ENCODE results near the gene PLD6. TPM values are rescaled to one million over a fixed set of nuclear protein-coding genes. Genes with fewer than 3 reads are reported as not detected.
"Not testable (repeated sequence)": the region's sequence is repeated elsewhere in the genome, so short reads cannot be mapped to it uniquely, and the experiment has no call there.

PLD6 gene
- polyA plus RNA-seq (ENCODE audit: insufficient read length in 12 of 12) = 1 to 10 TPM in 11 of 12 donors, not detected in 1; 3.0 to 5.5 (median 4.2) TPM
- long read RNA-seq, donor 1 = 0 reads
- long read RNA-seq, donor 2, partial matches to known transcripts = 0 of 2 reads
- long read RNA-seq, donor 2, other reads (novel, unspliced or antisense) = 0 of 2 reads
- long read RNA-seq, donor 3, partial matches to known transcripts = 0 of 1 reads
- long read RNA-seq, donor 3, other reads (novel, unspliced or antisense) = 0 of 1 reads
- long read RNA-seq, donor 4, partial matches to known transcripts = 0 of 1 reads
- long read RNA-seq, donor 4, other reads (novel, unspliced or antisense) = 0 of 1 reads
- long read RNA-seq, donor 5 = 0 reads
- long read RNA-seq, donor 6, partial matches to known transcripts = 0 of 1 reads
- long read RNA-seq, donor 6, other reads (novel, unspliced or antisense) = 0 of 1 reads
- long read RNA-seq, donor 7 = 0 reads
- long read RNA-seq, donor 8, partial matches to known transcripts = 0 of 1 reads
- long read RNA-seq, donor 8, other reads (novel, unspliced or antisense) = 0 of 1 reads
- long read RNA-seq, donor 9 = 0 reads
- long read RNA-seq, donor 10, partial matches to known transcripts = 0 of 3 reads
- long read RNA-seq, donor 10, other reads (novel, unspliced or antisense) = 0 of 3 reads
- long read RNA-seq, donor 11, partial matches to known transcripts = 0 of 1 reads
- long read RNA-seq, donor 11, other reads (novel, unspliced or antisense) = 0 of 1 reads

DNA sequence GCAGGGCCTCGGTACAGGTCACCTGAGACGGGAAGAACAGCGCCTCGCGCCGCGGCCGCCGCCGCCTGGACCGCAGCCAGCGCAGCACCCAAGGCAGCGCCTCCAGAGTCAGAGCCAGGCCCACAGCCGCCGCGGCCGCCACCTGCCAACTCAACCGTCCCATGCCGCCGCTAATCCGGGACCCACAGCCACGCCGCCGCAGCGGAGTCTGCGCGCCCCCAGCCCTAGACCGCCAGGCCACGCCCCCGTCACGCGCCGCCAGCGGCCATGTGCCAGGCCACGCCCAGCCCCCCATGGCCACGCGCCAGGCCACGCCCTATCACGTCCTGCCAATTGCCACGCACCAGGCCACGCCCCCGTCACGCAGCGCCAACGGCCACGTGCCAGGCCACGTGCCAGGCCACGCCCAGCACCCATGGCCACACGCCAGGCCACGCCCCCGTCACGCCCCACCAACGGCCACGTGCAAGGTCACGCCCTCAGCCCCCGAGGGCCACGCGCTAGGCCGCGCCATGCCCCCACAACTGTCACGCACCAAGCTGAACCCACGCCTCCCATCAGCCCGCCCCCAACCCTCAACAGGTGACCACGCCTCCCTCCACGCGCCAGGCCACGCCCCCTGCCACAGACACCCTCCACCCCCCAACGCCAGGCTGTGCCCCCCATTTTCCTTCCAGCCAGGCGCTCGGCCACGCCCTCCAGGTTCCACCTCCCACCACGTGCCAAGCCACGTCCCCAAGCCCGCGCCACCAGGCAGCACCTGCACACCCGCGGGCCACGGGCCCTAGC is at the start of gene PLD6:
Gene PLD6, minus strand, starts transcription at position 210 of the 789 bp plus-strand sequence. Its CDS starts 47 bp downstream, at position 163.
- DNase-seq = peak; percentile 54

GRCh38 chr17:17255689-17256088 is 49.6 kb upstream of the PLD6 start:
- DNase-seq = not testable (repeated sequence)

GRCh38 chr17:17254036-17254435 is 47.9 kb upstream of the PLD6 start:
- DNase-seq = no peak

- no peak for DNase-seq
These were observed 47.3 kb upstream of the PLD6 start for GRCh38 chr17:17253406-17253805.

- DNase-seq = no peak
These were observed 46.1 kb upstream of the PLD6 start for GRCh38 chr17:17252149-17252661.

DNA sequence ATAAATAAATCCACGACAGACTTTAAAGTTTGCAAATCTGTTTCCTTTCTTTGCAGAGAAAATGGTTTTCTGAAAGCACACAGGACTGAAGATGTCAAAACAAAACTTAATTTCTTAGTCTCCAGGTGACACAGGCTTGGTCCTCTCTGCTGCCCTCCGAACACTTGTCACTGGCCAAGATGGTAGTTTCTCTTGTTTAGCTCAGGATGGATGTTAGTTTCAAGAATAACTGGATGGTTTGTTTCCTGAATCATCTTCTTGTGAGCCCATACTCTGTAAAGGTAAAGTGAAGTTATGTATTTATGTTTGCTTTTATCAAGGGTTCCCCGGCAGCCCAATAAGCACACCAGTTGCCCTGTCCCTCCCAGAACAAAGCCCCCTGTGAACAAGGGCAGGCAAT is 40.7 kb upstream of the PLD6 start:
- no peak for DNase-seq

DNA sequence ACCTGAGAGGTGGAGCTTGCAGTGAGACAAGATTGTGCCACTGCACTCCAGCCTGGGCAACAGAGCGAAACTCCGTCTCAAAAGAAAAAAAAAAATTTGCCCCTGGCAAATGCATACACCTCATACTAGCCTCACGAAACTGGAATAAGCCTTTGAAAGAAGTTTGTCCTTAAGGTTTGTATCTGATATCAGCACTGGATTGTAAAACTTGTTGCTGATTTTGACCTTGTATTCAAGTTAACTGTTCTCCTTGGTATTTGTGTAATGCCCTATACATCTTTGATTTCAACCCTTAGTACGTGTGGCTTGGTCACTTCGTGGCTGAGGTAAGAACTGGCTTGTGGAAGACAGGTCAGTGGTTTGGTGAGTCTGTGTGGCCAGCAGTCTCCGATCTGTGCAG is 37.0 kb upstream of the PLD6 start:
- no peak for DNase-seq

DNA sequence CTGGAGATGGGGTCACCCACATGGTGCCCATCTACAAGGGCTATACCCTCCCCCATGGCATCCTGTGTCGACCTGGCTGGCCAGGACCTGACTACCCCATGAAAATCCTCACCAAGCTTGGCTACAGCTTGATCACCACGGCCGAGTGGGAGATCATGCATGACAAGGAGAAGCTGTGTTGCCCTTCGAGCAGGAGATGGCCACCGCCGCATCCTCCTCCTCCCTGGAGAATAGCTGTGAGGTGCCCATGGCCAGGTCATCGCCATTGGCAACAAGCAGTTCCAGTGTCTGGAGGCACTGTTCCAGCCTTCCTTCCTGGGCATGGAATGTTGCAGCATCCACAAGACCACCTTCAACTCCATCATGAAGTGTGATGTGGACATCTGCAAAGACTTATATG is 36.1 kb upstream of the PLD6 start:
- no peak for DNase-seq

GRCh38 chr17:17241656-17242055 is 35.5 kb upstream of the PLD6 start:
- no peak for DNase-seq

- DNase-seq = no peak
These were observed 33.7 kb upstream of the PLD6 start for GRCh38 chr17:17239832-17240231.

- peak; percentile 92 for DNase-seq
These were observed 31.1 kb upstream of the PLD6 start, which contains the start of gene FLCN for GRCh38 chr17:17237026-17237799. Gene FLCN (minus strand): TSS chr17:17237168. CDS start chr17:17228137, 9,031 bp downstream.

DNA sequence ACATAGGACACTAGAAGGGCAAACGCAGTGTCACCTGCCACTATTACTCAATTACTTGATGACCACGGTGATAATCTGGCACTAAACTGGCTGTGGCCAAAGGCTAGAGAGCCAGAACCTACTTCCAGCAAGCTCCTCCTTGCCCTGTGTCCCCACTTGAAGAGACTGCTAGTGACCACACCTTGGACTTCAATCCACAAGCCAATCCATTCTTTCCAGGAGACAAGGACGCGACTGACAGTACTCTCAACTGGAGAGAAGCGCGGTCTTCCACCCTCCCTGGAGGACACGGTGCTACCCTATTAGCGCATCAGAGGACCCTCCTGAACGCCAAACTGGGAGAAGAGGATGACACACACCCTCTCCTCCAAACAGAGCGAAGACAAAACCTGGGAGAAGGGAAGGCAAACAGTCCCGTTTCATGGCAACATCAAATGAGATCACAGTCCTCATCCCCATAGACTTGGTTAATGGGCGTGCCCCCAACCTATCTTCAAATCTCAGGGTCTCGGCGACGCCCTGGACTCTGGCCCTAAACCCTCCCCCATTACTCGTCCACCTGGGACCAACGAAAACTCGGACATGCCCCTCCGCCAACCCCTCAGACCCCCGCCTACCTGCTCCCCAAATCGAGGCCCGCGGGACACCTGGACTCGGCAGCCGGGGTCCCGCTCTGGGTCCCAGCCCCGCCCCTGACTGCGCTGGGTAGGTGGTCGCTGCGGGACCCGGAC is 30.3 kb upstream of the PLD6 start:
- DNase-seq = peak; percentile 30

- peak; percentile 13 for DNase-seq
These were observed 29.4 kb upstream of the PLD6 start for GRCh38 chr17:17235212-17236174.

- DNase-seq = no peak
These were observed 26.1 kb upstream of the PLD6 start for GRCh38 chr17:17232303-17232621.

- DNase-seq = no peak
These were observed 25.6 kb upstream of the PLD6 start for GRCh38 chr17:17231621-17232302.

- no peak for DNase-seq
These were observed 23.6 kb upstream of the PLD6 start for GRCh38 chr17:17229416-17230384.

DNA sequence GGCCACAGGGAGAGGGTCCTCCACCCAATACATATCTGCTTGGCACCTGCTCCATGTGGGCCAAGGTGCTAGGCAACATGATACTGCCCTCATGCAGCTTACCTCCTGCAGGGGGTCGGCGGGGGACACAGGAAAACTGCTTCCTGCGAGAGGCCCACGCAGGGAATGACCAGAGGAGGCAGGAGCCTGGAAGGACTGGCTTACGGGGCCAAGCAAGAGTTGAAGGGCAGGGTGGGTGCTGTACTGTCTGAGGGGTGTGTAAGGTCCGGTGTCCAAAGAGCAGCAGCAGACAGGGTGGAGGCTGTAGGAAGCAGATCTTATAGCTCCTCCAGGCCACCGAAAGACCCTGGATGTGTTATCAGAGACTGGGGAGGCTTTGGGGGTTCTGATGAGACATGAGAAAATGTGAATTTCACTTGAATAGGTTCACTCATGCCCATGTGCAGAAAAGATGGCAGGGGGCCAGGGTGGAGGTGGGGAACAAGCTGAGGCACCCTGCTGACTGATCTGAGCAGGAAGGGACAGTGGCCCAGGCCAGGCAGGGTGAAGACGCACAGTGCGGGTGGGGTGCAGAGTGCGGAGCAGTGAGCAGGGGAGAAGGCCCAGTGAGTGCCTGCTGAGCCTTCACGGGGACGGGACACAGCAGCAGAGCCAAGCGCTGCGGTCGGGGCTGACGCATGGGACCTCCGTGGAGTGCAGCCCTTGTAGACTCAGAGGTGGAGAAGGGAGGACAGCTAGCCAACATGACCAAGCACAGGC is 22.6 kb upstream of the PLD6 start:
- DNase-seq = no peak

All from muscle of arm (tissue), 14 donors.